DMS 273 treated with DMSO at 0.1 percent for 48 hours (cell line): ENCODE measurements around the gene ULBP2.
"Not testable (repeated sequence)": the region's sequence is repeated elsewhere in the genome, so short reads cannot be mapped to it uniquely, and the experiment has no call there.

Experiments used
- DNase-seq: peaks from one replicate; lab custom pipeline; 2025; lab: John Stamatoyannopoulos, UW

The ULBP2 gene

DNA sequence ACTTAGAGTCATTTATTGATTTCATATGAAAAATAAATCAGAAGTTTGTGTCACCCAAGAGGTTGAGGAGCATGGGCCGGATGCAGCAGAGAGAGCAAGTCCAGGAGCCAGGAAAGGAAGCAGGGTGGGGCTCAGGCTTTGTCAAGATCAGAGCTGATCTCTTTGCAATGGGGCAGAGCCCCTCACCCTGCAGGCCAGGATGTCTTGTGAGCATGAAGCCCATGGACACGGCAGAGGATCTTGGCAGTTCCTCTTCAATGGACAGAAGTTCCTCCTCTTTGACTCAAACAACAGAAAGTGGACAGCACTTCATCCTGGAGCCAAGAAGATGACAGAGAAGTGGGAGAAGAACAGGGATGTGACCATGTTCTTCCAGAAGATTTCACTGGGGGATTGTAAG lies 27.1 kb downstream of the ULBP2 start:
- not testable (repeated sequence) for DNase-seq

DNA sequence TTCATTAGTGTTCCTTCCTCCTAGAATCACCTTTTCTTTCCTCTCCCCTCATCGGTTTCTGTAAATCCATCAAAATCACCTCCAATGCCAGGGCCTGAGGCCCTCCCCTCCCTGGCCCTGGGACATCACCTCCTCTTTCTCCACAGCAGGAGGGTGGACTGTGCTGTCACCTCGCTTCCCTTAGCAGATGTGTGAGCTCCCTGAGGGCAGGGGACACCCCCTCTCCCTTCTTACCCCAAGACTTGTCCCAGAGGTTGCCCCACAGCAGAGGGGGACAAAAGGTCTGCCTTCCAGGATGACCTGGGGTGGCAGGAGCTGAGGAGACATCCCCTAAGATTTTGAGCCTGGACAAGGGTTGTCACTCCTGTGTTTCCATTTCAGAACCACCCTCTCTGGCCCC lies 27.8 kb downstream of the ULBP2 start:
- no peak for DNase-seq

DNA sequence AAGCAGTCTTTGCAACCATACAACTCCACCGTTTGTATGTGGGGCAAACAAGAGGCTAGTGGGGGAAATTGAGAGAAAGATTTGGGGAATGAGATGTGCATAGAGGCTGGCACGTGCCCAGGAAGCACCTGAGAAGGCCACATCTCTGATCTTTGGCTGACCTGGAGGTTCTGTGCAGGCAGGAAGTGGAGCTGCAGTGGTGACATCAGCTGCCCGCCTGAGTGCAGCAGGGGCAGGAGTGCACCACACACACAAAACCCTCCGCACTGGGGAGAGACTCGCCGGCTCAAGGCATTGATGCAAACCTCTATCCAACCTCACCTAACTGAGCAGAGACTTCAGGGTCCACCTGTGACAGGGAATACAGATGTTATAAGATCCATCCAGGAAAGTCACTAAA lies 32.6 kb downstream of the ULBP2 start:
- not testable (repeated sequence) for DNase-seq

DNA sequence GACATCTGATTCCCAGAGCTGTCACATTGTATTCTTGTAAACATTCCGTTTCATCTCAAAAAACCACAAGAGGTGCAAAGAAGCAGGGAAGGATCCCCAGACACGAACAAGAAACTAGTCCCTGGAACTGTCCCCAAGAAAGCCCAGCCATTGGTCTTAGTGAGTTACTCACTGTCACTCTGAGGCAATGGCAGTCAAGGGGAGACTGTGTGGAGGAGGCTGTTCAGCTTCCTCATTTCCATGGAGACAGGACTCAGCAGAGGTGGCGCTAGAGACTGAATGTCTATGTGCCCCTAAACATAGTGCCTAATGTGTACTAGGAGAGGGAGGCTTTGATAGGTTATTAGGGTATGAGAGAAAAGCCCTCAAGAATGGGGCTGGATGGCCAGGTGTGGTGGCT lies 33.0 kb downstream of the ULBP2 start:
- DNase-seq, result no peak

DNA sequence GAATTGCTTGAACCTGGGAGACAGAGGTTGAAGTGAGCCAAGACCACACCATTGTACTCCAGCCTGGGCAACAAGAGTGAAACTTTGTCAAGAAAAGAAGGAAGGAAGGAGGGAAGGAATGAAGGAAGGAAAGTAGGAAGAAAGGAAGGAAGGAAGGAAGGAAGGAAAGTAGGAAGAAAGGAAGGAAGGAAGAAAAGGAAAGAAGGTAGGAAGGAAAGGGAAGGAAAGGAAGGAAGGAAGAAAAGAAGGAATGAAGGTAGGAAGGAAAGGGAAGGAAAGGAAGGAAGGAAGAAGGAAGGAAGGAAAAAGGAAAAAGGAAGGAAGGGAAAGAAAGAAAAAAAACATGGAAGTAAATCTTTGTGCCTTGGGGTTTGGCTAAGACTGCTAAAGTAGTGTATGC lies 33.6 kb downstream of the ULBP2 start:
- no peak for DNase-seq

DNA sequence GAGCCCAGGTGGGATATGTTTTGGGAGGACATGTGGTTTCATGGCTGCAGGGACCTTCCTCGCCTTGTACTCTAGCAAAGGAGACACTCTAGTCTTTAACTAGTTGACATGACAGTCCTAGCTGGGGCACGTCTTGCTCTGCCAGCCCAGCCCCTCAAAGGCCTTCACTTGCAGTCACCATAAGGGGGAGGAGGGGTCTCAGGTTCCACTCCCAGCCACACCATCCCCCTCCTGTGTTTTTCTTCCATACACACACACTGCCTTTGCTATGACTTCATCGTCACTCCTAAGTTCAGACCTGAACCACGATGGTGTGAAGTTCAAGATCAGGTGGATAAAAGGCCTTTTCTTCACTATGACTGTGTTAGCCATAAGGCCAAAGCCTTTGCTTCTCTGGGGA lies 35.4 kb downstream of the ULBP2 start:
- no peak for DNase-seq

DNA sequence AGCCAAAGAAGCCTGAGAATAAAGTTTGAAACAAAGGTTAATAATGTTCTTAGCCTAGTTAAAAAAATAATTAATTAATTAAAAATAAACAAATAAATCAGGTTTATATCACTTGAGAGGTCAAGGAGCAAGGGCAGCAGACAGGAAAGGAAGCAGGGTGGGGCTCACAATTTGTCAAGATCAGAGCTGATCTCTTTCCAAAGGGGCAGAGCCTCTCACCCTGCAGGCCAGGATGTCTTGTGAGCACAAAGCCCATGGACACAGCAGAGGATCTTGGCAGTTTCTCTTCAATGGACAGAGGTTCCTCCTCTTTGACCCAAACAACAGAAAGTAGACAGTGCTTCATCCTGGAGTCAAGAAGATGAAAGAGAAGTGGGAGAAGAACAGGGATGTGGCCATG lies 36.8 kb downstream of the ULBP2 start:
- no peak for DNase-seq

DNA sequence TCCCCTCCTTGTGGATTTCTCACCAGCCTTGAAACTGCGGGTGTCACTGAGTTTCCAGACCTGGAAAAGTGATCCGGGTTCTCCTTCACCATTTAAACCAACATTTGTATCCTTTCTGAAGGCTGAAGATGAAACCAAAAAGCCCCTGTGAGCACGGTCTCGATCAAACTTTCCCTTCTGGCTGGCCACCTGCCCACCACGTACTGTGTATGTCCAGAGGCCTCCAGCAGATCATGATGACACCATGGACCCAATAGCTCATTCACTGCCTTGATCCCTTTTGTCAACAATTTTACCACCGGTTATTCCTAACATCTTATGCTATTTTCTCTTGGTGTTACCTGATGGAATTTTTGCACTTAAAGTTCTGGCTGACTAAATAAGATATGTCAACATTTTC lies 37.5 kb downstream of the ULBP2 start:
- DNase-seq, result no peak

DNA sequence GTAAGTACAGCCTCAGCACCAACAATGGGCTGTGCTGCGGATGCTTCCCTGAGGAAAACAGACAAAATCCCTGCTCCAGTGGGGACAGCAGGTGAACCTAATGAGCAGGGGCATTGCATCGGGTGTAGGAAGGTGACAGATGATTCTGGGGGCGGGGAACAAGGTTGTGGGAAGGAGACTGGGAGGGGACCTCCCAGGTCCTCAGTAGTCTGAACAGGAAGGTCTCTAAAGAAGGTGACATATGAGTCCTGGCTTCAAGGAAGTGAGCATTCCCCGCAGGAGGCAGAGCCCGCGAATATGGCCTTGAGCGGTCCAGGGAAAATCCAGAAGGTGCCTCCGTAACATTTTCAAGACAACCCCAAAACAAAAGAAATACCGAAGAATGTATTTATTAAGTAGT lies 41.3 kb downstream of the ULBP2 start:
- no peak for DNase-seq

DNA sequence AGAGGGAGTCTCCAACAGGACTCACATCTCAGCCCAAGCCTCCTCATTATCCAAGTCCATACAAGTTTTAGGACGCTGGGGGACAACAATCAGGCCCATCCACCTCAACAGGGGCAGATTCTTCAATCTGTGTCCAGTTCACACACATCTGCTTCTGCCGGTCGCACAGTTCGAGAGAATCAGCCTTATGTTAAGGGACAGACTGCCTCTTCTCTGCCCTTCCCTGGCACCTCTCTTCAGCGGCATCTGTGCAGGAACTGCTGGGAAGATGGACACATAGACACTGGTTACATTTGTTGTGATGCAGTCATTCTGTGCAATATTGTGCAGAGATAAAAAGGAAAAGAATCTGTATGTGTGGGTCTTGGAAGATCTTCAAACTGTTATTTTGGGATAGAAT lies 43.0 kb downstream of the ULBP2 start:
- no peak for DNase-seq

DNA sequence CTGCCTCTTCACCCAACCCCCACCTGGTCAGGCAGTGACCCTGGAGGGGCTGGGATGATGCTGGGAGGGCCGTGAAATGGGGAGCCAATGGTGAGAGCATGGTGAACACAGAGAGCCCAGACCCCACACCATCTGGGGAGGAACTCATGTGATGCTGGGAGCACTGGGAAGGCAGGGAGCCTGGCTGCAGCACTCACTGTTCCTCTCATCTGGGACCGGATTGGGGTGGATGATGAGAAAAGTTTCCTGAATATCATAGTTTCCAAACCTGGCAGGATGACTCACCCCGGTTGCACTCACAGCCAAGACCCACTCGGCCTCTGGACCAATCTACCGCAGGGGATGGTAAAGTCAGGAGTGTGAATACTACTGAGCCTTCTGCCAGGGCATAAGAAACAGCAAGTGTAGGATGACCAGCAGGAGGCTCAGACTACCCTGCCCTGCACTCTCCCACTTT lies 43.7 kb downstream of the ULBP2 start:
- no peak for DNase-seq

DNA sequence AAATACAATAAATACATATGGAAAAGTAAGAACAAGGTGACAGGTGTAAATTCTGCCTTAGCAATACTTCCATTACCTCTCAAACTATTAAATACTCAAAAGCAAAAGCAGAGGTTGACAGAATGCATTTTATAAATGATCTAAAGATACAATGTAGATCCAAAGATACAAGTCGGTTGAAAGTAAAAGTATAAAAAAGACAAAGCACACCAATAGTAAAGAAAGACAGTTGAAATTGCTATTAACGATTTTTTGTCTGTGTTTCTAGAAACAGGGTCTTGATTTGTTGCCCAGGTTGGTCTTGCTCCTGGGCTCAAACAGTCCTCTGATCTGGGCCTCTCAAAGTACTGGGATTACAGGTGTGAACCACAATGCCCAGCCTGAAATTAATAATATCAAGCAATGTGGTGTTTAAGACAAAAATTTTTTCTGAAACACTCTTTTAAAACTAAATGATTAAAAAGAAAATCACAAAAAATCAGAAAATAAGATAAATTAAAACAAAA lies 45.8 kb downstream of the ULBP2 start:
- no peak for DNase-seq

DNA sequence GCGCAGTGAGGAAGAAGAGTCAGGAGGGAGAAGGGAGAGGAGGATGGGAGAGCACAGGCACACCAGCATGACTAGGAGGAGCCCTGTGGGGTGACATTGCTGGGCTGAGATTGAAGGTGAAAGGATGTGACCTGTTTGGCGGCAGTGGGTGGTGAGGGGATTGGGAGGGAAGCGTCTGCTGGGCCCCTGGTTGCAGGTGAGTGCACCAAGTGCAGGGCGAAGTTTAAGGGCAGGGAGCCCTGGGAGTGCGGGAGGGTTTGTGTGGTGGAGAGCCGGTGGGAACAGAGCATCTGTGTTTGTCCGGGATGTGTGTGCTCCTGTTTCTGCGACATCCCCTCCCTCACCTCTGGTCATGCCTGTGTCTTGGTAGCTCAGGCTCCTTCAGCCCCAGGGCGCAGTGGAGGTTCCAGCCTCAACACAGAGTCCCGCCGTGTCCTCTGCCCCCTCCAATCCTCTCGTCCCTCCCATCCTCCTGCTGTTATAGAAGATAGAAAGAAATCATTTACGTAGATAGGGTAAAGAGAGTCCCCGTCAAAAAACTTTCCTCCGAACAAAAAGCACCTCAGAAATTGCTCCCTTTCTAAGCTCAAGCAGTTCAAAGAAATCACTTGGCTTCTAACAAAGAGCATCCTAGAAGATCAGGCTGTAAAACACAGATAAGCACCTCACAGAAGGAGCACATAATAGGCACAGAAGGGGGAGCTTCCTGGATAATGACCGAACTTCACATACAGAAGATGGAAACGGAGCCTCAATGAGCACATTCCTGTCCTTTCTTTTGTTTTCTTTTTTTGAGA lies 46.9 kb downstream of the ULBP2 start:
- DNase-seq, result no peak

DNA sequence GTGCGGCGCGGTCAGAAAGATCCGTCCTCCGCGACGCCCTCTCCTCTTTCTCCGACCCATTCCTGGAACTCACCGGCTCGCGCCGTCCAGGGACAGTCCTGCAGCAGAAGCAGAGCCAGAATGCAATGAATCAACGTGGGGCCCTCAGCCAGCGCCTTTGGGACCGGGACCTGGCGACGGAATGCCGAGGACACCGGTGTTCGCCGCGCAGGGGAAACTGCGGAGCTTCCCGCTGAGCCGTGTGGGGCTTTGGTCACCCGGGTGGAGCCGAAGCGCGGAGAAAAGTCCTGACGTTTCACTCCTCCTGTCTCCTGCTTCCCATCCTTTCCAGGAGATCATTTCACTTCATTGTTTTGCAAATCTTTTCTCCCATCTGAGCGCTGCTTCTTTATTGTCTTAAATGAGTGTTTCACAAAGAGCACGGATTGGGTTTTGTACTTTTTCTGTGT lies 48.4 kb downstream of the ULBP2 start:
- no peak for DNase-seq

DNA sequence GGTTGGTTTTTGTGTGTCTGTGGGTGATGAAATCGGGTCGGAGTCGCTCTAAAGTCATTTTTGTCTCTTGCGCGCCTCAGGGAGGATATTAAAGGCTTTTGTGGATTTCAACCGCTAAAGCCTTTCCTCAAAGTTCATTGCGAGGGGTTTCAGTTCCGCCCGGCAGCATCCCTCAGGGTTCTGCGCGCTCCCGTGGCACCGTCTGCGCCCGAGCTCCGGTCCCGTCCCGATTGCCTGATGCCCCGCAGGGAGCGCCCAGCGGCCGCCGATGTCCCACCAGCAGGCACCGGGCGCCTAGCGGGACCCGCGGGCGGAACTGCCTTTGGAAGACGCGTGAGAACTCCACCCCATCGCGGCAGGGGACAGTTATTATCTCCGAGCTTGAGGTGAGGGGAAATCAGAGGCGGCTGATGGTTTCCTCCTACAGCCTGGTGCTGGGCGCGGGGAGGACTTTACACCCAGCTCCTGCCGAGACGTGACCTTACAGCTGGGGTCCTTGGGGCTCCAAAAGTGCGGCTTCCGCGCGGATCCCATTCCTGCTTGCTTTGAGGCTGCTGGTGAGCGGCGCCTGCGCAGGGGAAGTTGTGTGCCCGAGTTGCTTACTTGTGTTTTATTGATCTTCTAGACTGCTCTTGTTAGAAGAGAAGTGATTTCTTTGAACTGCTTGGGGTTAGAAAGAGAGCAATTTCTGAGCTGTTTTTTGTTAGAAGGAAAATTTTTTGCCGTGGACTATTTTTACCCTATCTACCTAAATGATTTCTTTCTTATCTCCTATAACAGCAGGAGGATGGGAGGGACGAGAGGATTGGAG lies 49.1 kb downstream of the ULBP2 start:
- no peak for DNase-seq

DNA sequence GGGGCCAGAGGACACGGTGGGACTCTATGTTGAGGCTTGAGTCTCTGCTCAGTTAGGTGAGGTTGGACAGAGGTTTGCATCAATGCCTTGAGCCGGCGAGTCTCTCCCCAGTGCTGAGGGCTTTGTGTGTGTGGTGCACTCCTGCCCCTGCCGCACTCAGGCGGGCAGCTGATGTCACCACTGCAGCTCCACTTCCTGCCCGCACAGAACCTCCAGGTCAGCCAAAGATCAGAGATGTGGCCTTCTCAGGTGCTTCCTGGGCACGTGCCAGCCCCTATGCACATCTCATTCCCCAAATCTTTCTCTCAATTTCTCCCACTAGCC lies 49.6 kb downstream of the ULBP2 start:
- DNase-seq, result not testable (repeated sequence)

DNA sequence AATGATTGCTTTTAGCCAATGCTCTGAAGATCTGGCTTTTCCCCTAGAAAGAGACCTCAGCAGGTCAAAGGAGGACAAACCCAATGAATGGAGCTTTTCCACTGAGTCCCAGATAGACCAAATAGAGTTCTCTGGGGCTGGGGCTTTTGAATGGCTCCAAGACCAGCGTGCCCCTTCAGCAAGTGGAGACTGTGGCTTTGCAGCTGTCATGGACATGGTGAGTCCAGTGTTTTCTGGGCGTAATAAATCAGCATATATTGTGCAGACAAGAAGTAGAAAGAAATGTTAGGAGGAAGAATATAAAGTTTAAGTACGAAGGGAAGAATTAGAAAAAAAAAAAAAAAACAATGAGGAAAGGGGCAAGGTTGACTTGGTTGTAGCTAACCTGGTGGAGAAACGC lies 50.0 kb downstream of the ULBP2 start:
- no peak for DNase-seq

DNA sequence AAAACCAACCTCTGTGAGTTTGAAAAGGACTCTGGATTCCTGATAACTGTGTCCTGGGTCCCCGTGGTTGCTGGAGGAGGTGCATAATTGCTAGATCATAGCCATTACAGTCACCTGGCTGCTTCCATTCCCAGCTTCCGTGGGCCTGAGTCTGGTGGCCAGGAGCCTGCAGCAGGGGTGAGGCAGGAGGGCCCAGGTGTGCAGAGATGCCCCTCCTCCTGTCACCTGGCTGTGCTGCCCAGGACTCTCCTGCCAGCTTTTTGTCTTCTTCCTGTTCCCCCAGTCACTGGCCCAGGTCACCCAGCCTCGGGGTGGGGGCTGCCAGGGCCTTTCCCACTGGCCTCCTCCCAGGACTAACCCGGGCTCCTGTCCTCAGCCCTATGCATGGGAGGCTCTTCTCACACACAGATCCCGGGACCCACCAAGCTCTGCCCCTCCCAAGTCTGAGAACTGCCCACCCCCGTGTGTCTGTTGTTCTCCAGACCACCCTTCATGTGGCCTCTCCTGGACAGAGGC lies 53.5 kb downstream of the ULBP2 start:
- DNase-seq, result no peak

DNA sequence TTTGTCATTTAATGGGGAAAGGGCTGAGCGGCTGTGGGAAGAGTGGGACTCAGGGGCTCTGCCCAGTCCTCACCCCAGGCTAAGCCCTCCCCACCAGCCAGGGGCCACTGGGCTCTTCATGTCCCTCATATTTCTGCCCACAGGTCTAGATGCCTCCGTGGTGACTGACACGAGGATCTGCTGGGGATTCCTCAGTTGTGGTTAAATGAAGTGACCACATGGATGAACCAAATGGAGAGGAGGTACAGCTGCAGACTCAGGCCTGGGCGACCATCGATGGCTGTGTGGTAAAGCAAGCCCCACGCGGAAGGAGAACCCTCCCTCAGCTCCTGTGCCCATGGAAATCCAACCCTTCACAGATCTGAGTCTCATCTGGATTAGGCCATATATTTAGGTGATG lies 54.2 kb downstream of the ULBP2 start:
- DNase-seq, result no peak
